ENCODE measurements around the gene KRT74.

The KRT74 gene

GRCh38 chr12:52528641-52529143 is 45.0 kb downstream of the KRT74 start:
- TF ChIP-seq CTCF (IDR thresholded peaks at IDR 0.05; ENCODE audit: control insufficient read depth, insufficient read depth, low read depth, low read length, missing control alignments), result no peak
- DNase-seq (ENCODE audit: low read depth), result no peak
- no peak overlapping the region for H3K4me3 ChIP-seq (ENCODE audit: control insufficient read depth, low read depth, low read length)

- DNase-seq (ENCODE audit: low read depth), result no peak
- TF ChIP-seq CTCF (IDR thresholded peaks at IDR 0.05; ENCODE audit: control insufficient read depth, insufficient read depth, low read depth, low read length, missing control alignments), result no peak
- H3K4me3 ChIP-seq (ENCODE audit: control insufficient read depth, low read depth, low read length), result no peak overlapping the region
These were observed 46.4 kb downstream of the KRT74 start for GRCh38 chr12:52527121-52527800.

- no peak for DNase-seq (ENCODE audit: low read depth)
- TF ChIP-seq CTCF (IDR thresholded peaks at IDR 0.05; ENCODE audit: control insufficient read depth, insufficient read depth, low read depth, low read length, missing control alignments), result no peak
- H3K4me3 ChIP-seq (ENCODE audit: control insufficient read depth, low read depth, low read length), result no peak overlapping the region
These were observed 47.1 kb downstream of the KRT74 start for GRCh38 chr12:52526511-52526951.

- no peak overlapping the region for H3K4me3 ChIP-seq (ENCODE audit: control insufficient read depth, low read depth, low read length)
- no peak for TF ChIP-seq CTCF (IDR thresholded peaks at IDR 0.05; ENCODE audit: control insufficient read depth, insufficient read depth, low read depth, low read length, missing control alignments)
- DNase-seq (ENCODE audit: low read depth), result no peak
These were observed 47.8 kb downstream of the KRT74 start for GRCh38 chr12:52525661-52526499.

- no peak for TF ChIP-seq CTCF (IDR thresholded peaks at IDR 0.05; ENCODE audit: control insufficient read depth, insufficient read depth, low read depth, low read length, missing control alignments)
- no peak for DNase-seq (ENCODE audit: low read depth)
- H3K4me3 ChIP-seq (ENCODE audit: control insufficient read depth, low read depth, low read length), result no peak overlapping the region
These were observed 48.6 kb downstream of the KRT74 start for GRCh38 chr12:52524898-52525591.

- DNase-seq (ENCODE audit: low read depth), result no peak
- H3K4me3 ChIP-seq (ENCODE audit: control insufficient read depth, low read depth, low read length), result no peak overlapping the region
- no peak for TF ChIP-seq CTCF (IDR thresholded peaks at IDR 0.05; ENCODE audit: control insufficient read depth, insufficient read depth, low read depth, low read length, missing control alignments)
These were observed 49.3 kb downstream of the KRT74 start for GRCh38 chr12:52524241-52524897.
